Spleen (tissue), 7 donors: ENCODE measurements around the gene RCOR3.

Experiments
- CTCF ChIP-seq, 11 experiments: fragments of 200-600 bp in 7 of 11; fragments of 450-650 bp in 4 of 11; sonication (generic) in 4 of 11; IDR thresholded peaks in 8 of 11; conservative IDR thresholded peaks in 3 of 11; 1 replicate in 7 of 11; 2 replicates in 4 of 11; pipeline versions ENCODE4 v1.4.0 to v1.8.0; 2016 to 2021; ENCODE audit warnings: antibody characterized with exemption in 11 of 11, inconsistent platforms in 4 of 11, mild to moderate bottlenecking in 1 of 11
- POLR2A ChIP-seq, 3 donors: fragments of 450-650 bp; IDR thresholded peaks; one replicate each; pipeline ENCODE4 v1.5.1; 2017; ENCODE audit warnings: antibody characterized with exemption in 3 of 3, mild to moderate bottlenecking in 1 of 3
- POLR2AphosphoS5 ChIP-seq, 3 donors: sonication (generic); formaldehyde crosslinking; IDR thresholded peaks; one replicate each; pipeline ENCODE4 v1.5.1; 2017; ENCODE audit warnings: antibody characterized with exemption in 3 of 3
- donor health status: DM: no; HTN: no; CAD: no; lungs with moderate emphysema.
- donor health status: DM: no; HTN: no; CAD: no.
- donor health status: DM: no; HTN: no; CAD: no.

GRCh38 chr1:211352465-211352864, 93.3 kb downstream of the RCOR3 start:
- TF ChIP-seq POLR2A (IDR thresholded peaks at IDR 0.05) = no peak
- no peak for TF ChIP-seq CTCF (IDR thresholded peaks at IDR 0.05 in 8 of 11, conservative IDR thresholded peaks at IDR 0.05 in 3 of 11)
- no peak for TF ChIP-seq POLR2AphosphoS5 (IDR thresholded peaks at IDR 0.05)
